Vagina (tissue), 2 donors: Measurements from ENCODE around the gene KRTAP20-3. TPM values are rescaled to one million over a fixed set of nuclear protein-coding genes. Genes with fewer than 3 reads are reported as not detected.

Experiments
- DNase-seq, 2 donors: peaks; one replicate each; pipeline ENCODE4 v3.0.0-alpha.2; 2017; ENCODE audit errors: extremely low spot score in 2 of 2
- H3K27ac ChIP-seq: fragments of 200-600 bp; sonication (generic); one replicate; pipeline ENCODE4 v1.5.1; 2019
- H3K27me3 ChIP-seq: fragments of 200-600 bp; sonication (generic); one replicate; pipeline ENCODE4 v1.5.1; 2019
- H3K36me3 ChIP-seq, 2 donors: fragments of 200-600 bp; sonication (generic); one replicate each; pipeline ENCODE4 v1.5.1; 2017 to 2019
- H3K4me1 ChIP-seq: fragments of 200-600 bp; sonication (generic); one replicate; pipeline ENCODE4 v1.5.1; 2019
- H3K4me3 ChIP-seq, 2 donors: fragments of 200-600 bp; sonication (generic); 1 replicate in 1 of 2; 2 replicates in 1 of 2; pipeline ENCODE4 v1.5.1; 2016 to 2019
- H3K9me3 ChIP-seq: fragments of 200-600 bp; sonication (generic); one replicate; pipeline ENCODE4 v1.5.1; 2019
- CTCF ChIP-seq, 3 experiments: fragments of 450-650 bp in 2 of 3; fragments of 200-600 bp in 1 of 3; sonication (generic) in 1 of 3; IDR thresholded peaks; one replicate each; pipeline ENCODE4 v1.5.1; 2017 to 2019; ENCODE audit warnings: antibody characterized with exemption in 3 of 3, mild to moderate bottlenecking in 2 of 3, moderate library complexity in 2 of 3
- POLR2A ChIP-seq, 2 donors: fragments of 450-650 bp; IDR thresholded peaks; one replicate each; pipeline ENCODE4 v1.6.1; 2017; ENCODE audit warnings: antibody characterized with exemption in 2 of 2, mild to moderate bottlenecking in 2 of 2, moderate library complexity in 2 of 2
- POLR2AphosphoS5 ChIP-seq, 2 donors: sonication (generic); formaldehyde crosslinking; IDR thresholded peaks; one replicate each; pipeline ENCODE4 v1.9.0; 2017; ENCODE audit warnings: antibody characterized with exemption in 2 of 2, mild to moderate bottlenecking in 2 of 2, low read depth in 1 of 2; ENCODE audit not compliant: insufficient read depth in 1 of 2
- intact Hi-C: fragments of 100-400 bp; cut with DNase I; formaldehyde crosslinking; loops from one replicate; pipeline ENCODE4 v1.15.1; 2023
- total RNA-seq: library from RNA; depleted of rRNA; stranded (reverse); fragments of >200 nt; gene quantifications from one replicate; pipeline ENCODE4 v1.2.3, GENCODE V29; 2016

KRTAP20-3 gene
- total RNA-seq, 1 donor from 2014 or later, result not detected

- H3K27ac ChIP-seq, result no peak within 1 kb of the TSS
- H3K4me3 ChIP-seq, result no peak within 1 kb of the TSS
- H3K9me3 ChIP-seq, result no peaks in the 10 kb centered on the region
- H3K4me1 ChIP-seq, result no peaks in the 10 kb centered on the region
- DNase-seq, result no peak
- no peak for TF ChIP-seq CTCF (IDR thresholded peaks at IDR 0.05)
- no peak for TF ChIP-seq POLR2A (IDR thresholded peaks at IDR 0.05)
- no peak for TF ChIP-seq POLR2AphosphoS5 (IDR thresholded peaks at IDR 0.05; ENCODE audit: insufficient read depth in 1 of 2, low read depth in 1 of 2)
- intact Hi-C loops, result no loop called here
- no peaks in the 10 kb centered on the region for H3K27me3 ChIP-seq
- no peaks in the 10 kb centered on the region for H3K36me3 ChIP-seq
Observed at GRCh38 chr21:30613836-30614235, 28.8 kb upstream of the KRTAP20-3 start, which contains the start of gene KRTAP6-1. TSS of gene KRTAP6-1 (minus strand) at chr21:30613930. CDS start at chr21:30613904, 26 bp downstream.

- H3K4me3 ChIP-seq, result no peak overlapping the region
- H3K27me3 ChIP-seq, result no peaks in the 10 kb centered on the region
- intact Hi-C loops, result no loop called here
- no peaks in the 10 kb centered on the region for H3K9me3 ChIP-seq
- H3K27ac ChIP-seq, result no peak overlapping the region
- H3K4me1 ChIP-seq, result no peaks in the 10 kb centered on the region
- DNase-seq, result no peak
- H3K36me3 ChIP-seq, result no peaks in the 10 kb centered on the region
- TF ChIP-seq CTCF (IDR thresholded peaks at IDR 0.05) (no peak), POLR2A (IDR thresholded peaks at IDR 0.05) (no peak), POLR2AphosphoS5 (IDR thresholded peaks at IDR 0.05; ENCODE audit: insufficient read depth in 1 of 2, low read depth in 1 of 2) (no peak)
Observed at GRCh38 chr21:30615199-30615598, 27.5 kb upstream of the KRTAP20-3 start.

- Histone ChIP-seq H3K36me3 (no peaks in the 10 kb centered on the region), H3K4me1 (no peaks in the 10 kb centered on the region), H3K27me3 (no peaks in the 10 kb centered on the region), H3K4me3 (no peak within 1 kb of the TSS), H3K27ac (no peak within 1 kb of the TSS), H3K9me3 (no peaks in the 10 kb centered on the region)
- no peak for DNase-seq
- TF ChIP-seq CTCF (IDR thresholded peaks at IDR 0.05) (no peak), POLR2AphosphoS5 (IDR thresholded peaks at IDR 0.05; ENCODE audit: insufficient read depth in 1 of 2, low read depth in 1 of 2) (no peak), POLR2A (IDR thresholded peaks at IDR 0.05) (no peak)
- intact Hi-C loops, result no loop called here
Observed at GRCh38 chr21:30616125-30616524, 26.5 kb upstream of the KRTAP20-3 start, which contains the start of gene KRTAP20-1. TSS of gene KRTAP20-1 (plus strand) at chr21:30616425. CDS start at chr21:30616455, 30 bp downstream.

GRCh38 chr21:30620080-30620479 is 22.6 kb upstream of the KRTAP20-3 start:
- intact Hi-C loops, result no loop called here
- Histone ChIP-seq H3K4me1 (no peaks in the 10 kb centered on the region), H3K4me3 (no peak overlapping the region), H3K9me3 (no peaks in the 10 kb centered on the region), H3K27me3 (no peaks in the 10 kb centered on the region), H3K36me3 (no peaks in the 10 kb centered on the region), H3K27ac (no peak overlapping the region)
- TF ChIP-seq POLR2A (IDR thresholded peaks at IDR 0.05) (no peak), POLR2AphosphoS5 (IDR thresholded peaks at IDR 0.05; ENCODE audit: insufficient read depth in 1 of 2, low read depth in 1 of 2) (no peak), CTCF (IDR thresholded peaks at IDR 0.05) (no peak)
- DNase-seq, result no peak

GRCh38 chr21:30620522-30620921 is 22.1 kb upstream of the KRTAP20-3 start, which contains the start of gene KRTAP20-4:
TSS of gene KRTAP20-4 (plus strand) at chr21:30620627.
- Histone ChIP-seq H3K27me3 (no peaks in the 10 kb centered on the region), H3K9me3 (no peaks in the 10 kb centered on the region), H3K4me1 (no peaks in the 10 kb centered on the region), H3K27ac (no peak within 1 kb of the TSS), H3K4me3 (no peak within 1 kb of the TSS), H3K36me3 (no peaks in the 10 kb centered on the region)
- DNase-seq, result no peak
- intact Hi-C loops, result no loop called here
- TF ChIP-seq CTCF (IDR thresholded peaks at IDR 0.05) (no peak), POLR2A (IDR thresholded peaks at IDR 0.05) (no peak), POLR2AphosphoS5 (IDR thresholded peaks at IDR 0.05; ENCODE audit: insufficient read depth in 1 of 2, low read depth in 1 of 2) (no peak)
